Peyer's patch (tissue), 4 donors: ENCODE data around the gene SPATA33. TPM values are rescaled to one million over a fixed set of nuclear protein-coding genes. Genes with fewer than 3 reads are reported as not detected.

Experiments
- DNase-seq, 3 donors: peaks; one replicate each; pipeline ENCODE4 v3.0.0-alpha.2; 2017 to 2019
- H3K27ac ChIP-seq, 4 donors: fragments of 200-600 bp; sonication (generic); one replicate each; pipeline ENCODE4 v1.5.1; 2016 to 2019
- H3K27me3 ChIP-seq, 2 donors: fragments of 200-600 bp; sonication (generic); one replicate each; pipeline ENCODE4 v1.5.1; 2019
- H3K36me3 ChIP-seq, 3 donors: fragments of 200-600 bp; sonication (generic); one replicate each; pipeline ENCODE4 v1.5.1; 2016 to 2019
- H3K4me1 ChIP-seq, 4 donors: fragments of 200-600 bp; sonication (generic); one replicate each; pipeline ENCODE4 v1.5.1; 2016 to 2019
- H3K4me3 ChIP-seq, 4 donors: fragments of 200-600 bp; sonication (generic); 1 replicate in 3 of 4; 2 replicates in 1 of 4; pipeline ENCODE4 v1.5.1; 2016 to 2019; ENCODE audit warnings: mild to moderate bottlenecking in 1 of 4
- H3K9me3 ChIP-seq, 4 donors: fragments of 200-600 bp; sonication (generic); one replicate each; pipeline ENCODE4 v1.5.1; 2016 to 2019; ENCODE audit warnings: mild to moderate bottlenecking in 1 of 4
- POLR2A ChIP-seq, 2 donors: fragments of 450-650 bp; IDR thresholded peaks; one replicate each; pipeline ENCODE4 v1.5.1; 2017; ENCODE audit warnings: antibody characterized with exemption in 2 of 2, mild to moderate bottlenecking in 2 of 2, moderate library complexity in 2 of 2
- total RNA-seq, 4 donors: library from RNA; depleted of rRNA; stranded (reverse); fragments of >200 nt; gene quantifications; one replicate each; pipeline ENCODE4 v1.1.0, GENCODE V29; 2016
- TF ChIP-seq, protein P1 (sequence below), 6 experiments: fragments of 450-650 bp in 4 of 6; fragments of 200-600 bp in 2 of 6; sonication (generic) in 1 of 6; IDR thresholded peaks; one replicate each; pipeline ENCODE4 v1.5.1; 2017 to 2019; ENCODE audit warnings: antibody characterized with exemption in 6 of 6, mild to moderate bottlenecking in 3 of 6, moderate library complexity in 1 of 6

SPATA33 gene
- total RNA-seq, 4 donors from 2014 or later = 13.9 to 76.7 (median 25.6) TPM

DNA sequence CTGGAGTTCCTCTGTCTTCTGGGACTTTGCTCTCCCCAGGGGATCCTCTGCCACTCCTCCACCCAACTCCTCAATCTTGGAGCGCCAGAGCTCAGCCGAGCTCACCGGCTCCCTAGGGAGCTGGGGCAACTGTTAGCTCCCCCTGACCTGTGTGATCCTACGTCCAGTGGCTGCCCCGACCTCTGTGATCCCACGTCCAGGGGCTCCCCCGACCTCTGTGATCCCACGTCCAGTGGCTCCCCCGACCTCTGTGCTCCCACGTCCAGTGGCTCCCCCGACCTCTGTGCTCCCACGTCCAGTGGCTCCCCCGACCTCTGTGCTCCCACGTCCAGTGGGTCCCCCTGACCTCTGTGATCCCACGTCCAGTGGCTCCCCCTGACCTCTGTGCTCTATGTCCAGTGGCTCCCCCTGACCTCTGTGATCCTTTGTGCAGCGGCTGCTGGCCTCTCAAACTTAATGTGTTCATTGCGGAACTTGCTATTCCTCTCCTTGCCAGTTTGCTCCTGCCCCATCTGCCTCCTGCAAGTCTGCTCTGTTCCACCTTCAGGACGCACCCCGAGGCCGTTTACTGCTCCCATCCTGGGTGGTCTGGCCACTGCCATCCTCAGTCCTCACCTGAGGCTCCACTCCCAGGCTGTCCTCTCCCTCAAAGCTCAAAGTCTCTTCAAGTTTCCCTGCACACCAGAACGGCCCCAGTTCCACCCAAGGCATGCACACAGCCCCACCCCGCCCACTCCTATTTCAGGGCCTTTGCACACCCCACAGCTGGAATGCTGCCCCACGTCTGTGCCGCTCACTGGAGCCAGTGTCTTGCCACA lies 60.3 kb downstream of the SPATA33 start:
- TF ChIP-seq, protein P1, sequence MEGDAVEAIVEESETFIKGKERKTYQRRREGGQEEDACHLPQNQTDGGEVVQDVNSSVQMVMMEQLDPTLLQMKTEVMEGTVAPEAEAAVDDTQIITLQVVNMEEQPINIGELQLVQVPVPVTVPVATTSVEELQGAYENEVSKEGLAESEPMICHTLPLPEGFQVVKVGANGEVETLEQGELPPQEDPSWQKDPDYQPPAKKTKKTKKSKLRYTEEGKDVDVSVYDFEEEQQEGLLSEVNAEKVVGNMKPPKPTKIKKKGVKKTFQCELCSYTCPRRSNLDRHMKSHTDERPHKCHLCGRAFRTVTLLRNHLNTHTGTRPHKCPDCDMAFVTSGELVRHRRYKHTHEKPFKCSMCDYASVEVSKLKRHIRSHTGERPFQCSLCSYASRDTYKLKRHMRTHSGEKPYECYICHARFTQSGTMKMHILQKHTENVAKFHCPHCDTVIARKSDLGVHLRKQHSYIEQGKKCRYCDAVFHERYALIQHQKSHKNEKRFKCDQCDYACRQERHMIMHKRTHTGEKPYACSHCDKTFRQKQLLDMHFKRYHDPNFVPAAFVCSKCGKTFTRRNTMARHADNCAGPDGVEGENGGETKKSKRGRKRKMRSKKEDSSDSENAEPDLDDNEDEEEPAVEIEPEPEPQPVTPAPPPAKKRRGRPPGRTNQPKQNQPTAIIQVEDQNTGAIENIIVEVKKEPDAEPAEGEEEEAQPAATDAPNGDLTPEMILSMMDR (IDR thresholded peaks at IDR 0.05) = no peak
- TF ChIP-seq POLR2A (IDR thresholded peaks at IDR 0.05) = no peak
- Histone ChIP-seq H3K4me1 (peaks cover 5 to 23% (median 11%) of the 10 kb centered on the region in 4 donors), H3K27me3 (no peaks in the 10 kb centered on the region), H3K27ac (no peak overlapping the region), H3K4me3 (no peak overlapping the region), H3K36me3 (no peaks in the 10 kb centered on the region), H3K9me3 (no peaks in the 10 kb centered on the region)
- DNase-seq = peak in 1 of 3 donors; percentile 54

Other genes starting within 250 kb of the SPATA33 start
- 100 to 1,000 TPM; 177 to 227 (median 211) TPM for gene ANKRD11, start 167.3 kb upstream of the SPATA33 start, total RNA-seq
- gene SPG7, start 149.4 kb upstream of the SPATA33 start, total RNA-seq = 100 to 1,000 TPM; 242 to 461 (median 378) TPM
- 1,000 to 10,000 TPM; 1,597 to 3,276 (median 2,603) TPM for gene RPL13, start 97.2 kb upstream of the SPATA33 start, total RNA-seq
- 10 to 100 TPM in 3 of 4 donors, 1 to 10 TPM in 1; 7.4 to 48.7 (median 13.5) TPM for gene CPNE7, start 82.1 kb upstream of the SPATA33 start, total RNA-seq
- 1,000 to 10,000 TPM in 3 of 4 donors, 100 to 1,000 TPM in 1; 272 to 3,324 (median 2,161) TPM for gene DPEP1, start 44.2 kb upstream of the SPATA33 start, total RNA-seq
- 100 to 1,000 TPM in 3 of 4 donors, 10 to 100 TPM in 1; 88.3 to 246 (median 196) TPM for gene CHMP1A, start 128 bp upstream of the SPATA33 start, total RNA-seq
- 100 to 1,000 TPM in 3 of 4 donors, 10 to 100 TPM in 1; 97.9 to 198 (median 158) TPM for gene CDK10, start 28.9 kb downstream of the SPATA33 start, total RNA-seq
- gene SPATA2L, start 43.9 kb downstream of the SPATA33 start, total RNA-seq = 10 to 100 TPM; 19.0 to 44.7 (median 36.7) TPM
- 10 to 100 TPM; 14.9 to 45.9 (median 27.9) TPM for gene VPS9D1, start 63.1 kb downstream of the SPATA33 start, total RNA-seq
- gene ZNF276, start 63.7 kb downstream of the SPATA33 start, total RNA-seq = 100 to 1,000 TPM in 3 of 4 donors, 10 to 100 TPM in 1; 59.0 to 270 (median 125) TPM
- 100 to 1,000 TPM in 1 of 4 donors, 10 to 100 TPM in 3; 19.4 to 187 (median 27.9) TPM for gene FANCA, start 158.8 kb downstream of the SPATA33 start, total RNA-seq
- gene SPIRE2, start 170.6 kb downstream of the SPATA33 start, total RNA-seq = 100 to 1,000 TPM in 3 of 4 donors, 10 to 100 TPM in 1; 45.5 to 147 (median 111) TPM
- gene TCF25, start 215.8 kb downstream of the SPATA33 start, total RNA-seq = 100 to 1,000 TPM; 247 to 946 (median 371) TPM